Muscle layer of duodenum (tissue), 2 donors: ENCODE results near the gene NELL2.
"Not testable (repeated sequence)": the region's sequence is repeated elsewhere in the genome, so short reads cannot be mapped to it uniquely, and the experiment has no call there.

ENCODE experiments used
- H3K27ac ChIP-seq: one replicate; pipeline ENCODE4 v1.7.0; 2013; ENCODE audit warnings: mild to moderate bottlenecking, low read length
- H3K27me3 ChIP-seq: one replicate; pipeline ENCODE4 v1.7.0; 2013; ENCODE audit warnings: low read depth, mild to moderate bottlenecking, control low read depth, low read length
- H3K36me3 ChIP-seq, 2 donors: one replicate each; pipeline ENCODE4 v1.7.0; 2013; ENCODE audit warnings: low read length in 2 of 2, control low read depth in 1 of 2, mild to moderate bottlenecking in 1 of 2; ENCODE audit not compliant: insufficient read depth in 2 of 2, control insufficient read depth in 1 of 2
- H3K4me1 ChIP-seq, 2 donors: one replicate each; pipeline ENCODE4 v1.7.0; 2013; ENCODE audit warnings: low read length in 2 of 2, mild to moderate bottlenecking in 2 of 2, control low read depth in 1 of 2, moderate library complexity in 1 of 2; ENCODE audit not compliant: insufficient read depth in 2 of 2, control insufficient read depth in 1 of 2
- H3K4me3 ChIP-seq, 2 donors: one replicate each; pipeline ENCODE4 v1.7.0; 2013; ENCODE audit warnings: low read length in 2 of 2, low read depth in 1 of 2, mild to moderate bottlenecking in 1 of 2
- H3K9me3 ChIP-seq, 2 donors: one replicate each; pipeline ENCODE4 v1.7.0; 2013; ENCODE audit warnings: low read length in 2 of 2, control low read depth in 1 of 2, mild to moderate bottlenecking in 1 of 2; ENCODE audit not compliant: control insufficient read depth in 1 of 2
- donor health status: healthy.

The NELL2 gene

DNA sequence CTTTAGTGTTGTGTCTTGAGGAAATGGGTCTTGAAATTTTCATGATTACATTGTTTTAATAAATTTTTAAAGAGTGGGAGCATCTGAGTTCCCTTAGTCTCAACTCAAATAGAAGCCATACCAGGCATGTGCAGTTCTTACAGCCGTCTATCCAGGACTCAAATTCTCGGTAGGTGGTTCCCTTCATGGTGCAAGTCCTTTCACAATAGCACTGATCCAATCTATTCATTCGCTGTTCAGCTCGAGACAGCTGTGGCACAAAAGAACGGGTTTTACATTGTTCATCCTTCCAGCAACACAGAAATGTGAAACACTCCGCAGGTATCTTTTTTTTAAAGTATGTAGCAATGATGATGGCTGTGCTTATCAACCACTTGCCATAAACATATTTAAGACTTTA, 100.2 kb downstream of the NELL2 start:
- Histone ChIP-seq H3K4me1 (no peaks in the 10 kb centered on the region), H3K36me3 (no peaks in the 10 kb centered on the region), H3K27ac (no peak overlapping the region), H3K27me3 (no peaks in the 10 kb centered on the region), H3K4me3 (no peak overlapping the region), H3K9me3 (no peaks in the 10 kb centered on the region)

DNA sequence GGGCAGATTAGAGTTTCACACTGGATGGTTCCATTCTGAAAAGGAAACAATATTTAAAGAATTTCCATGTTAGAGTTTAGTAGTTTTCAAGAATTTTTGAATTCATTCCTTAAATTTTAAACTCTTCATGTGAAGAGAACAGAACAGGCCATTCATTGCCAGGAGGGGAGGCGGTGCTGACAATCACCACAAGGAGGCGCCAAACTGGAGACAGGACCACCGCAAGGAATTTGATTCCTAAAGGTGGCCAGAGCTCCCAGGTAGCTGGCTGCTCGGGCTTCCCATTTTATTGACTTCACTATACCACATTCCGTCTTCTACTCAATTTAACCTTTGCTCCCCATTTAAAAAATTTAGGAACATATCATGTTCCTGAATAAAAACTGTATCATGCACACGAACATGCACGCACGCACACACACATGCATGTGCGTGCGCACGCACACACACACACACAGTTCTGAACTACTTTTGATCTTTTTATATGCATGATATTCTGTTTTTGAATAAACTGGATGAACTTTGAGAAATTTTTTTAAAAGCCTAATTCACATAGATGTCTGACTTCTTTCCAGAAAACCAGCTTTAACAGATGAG, 101.2 kb downstream of the NELL2 start:
- Histone ChIP-seq H3K27me3 (no peaks in the 10 kb centered on the region), H3K27ac (no peak overlapping the region), H3K36me3 (no peaks in the 10 kb centered on the region), H3K4me1 (no peaks in the 10 kb centered on the region), H3K4me3 (no peak overlapping the region), H3K9me3 (no peaks in the 10 kb centered on the region)

DNA sequence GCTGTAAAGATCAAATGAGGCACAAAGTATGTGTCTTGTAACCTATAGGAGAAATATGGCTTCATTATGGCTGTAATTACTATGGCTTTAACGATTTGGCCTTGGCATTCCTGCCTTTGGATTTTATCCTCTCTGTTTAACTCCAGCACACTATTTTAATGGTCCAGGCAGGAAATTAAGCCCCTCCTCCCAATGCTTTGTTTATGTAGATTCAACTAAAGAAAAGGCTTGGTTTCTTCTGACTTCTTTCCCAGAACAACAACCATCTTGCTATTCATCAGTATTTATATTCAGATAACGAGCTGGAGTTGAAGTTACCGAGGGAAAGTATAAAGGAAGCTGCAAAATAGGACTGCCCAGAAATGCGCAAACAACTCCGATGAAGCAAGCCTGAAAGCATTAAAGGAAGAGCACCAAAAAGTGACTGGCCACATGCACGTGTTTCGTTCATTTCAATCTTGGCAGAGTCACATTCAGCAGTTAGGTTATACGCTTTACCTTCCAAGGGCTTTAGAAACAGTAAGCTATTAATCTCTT, 104.6 kb downstream of the NELL2 start:
- Histone ChIP-seq H3K27me3 (no peaks in the 10 kb centered on the region), H3K27ac (no peak overlapping the region), H3K36me3 (no peaks in the 10 kb centered on the region), H3K4me1 (no peaks in the 10 kb centered on the region), H3K9me3 (no peaks in the 10 kb centered on the region), H3K4me3 (no peak overlapping the region)

DNA sequence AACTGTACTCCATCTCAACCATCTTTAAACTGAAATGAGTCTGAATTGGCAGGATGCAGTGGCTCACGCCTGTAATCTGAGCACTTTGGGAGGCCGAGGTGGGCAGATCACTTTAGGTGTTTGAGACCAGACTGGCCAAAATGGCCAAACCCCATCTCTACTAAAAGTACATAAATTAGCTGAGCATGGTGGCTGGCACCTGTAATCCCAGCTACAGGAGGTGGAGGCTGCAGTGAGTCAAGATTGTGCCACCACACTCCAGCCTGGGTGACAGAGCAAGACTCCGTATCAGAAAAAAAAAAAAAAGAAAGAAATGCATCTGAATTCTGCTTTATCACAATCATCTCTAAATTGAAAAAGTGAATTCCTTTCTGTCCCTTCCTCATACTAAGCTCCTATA, 110.3 kb downstream of the NELL2 start:
- H3K27ac ChIP-seq = no peak overlapping the region
- H3K4me3 ChIP-seq = no peak overlapping the region
- H3K9me3 ChIP-seq = no peaks in the 10 kb centered on the region
- H3K4me1 ChIP-seq = no peaks in the 10 kb centered on the region
- H3K27me3 ChIP-seq = no peaks in the 10 kb centered on the region
- H3K36me3 ChIP-seq = no peaks in the 10 kb centered on the region

DNA sequence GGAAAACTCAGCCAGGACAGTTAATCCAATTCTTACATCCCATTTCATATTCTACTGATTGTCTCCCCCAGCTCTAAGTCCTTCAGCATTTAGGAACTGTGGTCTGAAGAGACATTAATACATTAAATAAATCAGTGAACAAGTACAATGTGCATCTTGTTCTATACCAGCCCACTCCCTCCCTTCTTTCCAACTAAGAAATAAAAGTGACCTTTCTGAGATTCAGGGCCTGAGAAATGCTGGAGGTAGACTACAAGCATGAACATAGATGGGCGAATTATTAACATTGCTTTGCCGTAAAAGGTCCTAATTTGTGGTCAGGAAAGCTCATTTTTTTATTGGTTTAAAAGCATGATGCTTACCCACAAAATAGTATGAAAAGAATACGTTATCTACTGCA, 113.1 kb downstream of the NELL2 start:
- no peak overlapping the region for H3K4me3 ChIP-seq
- no peaks in the 10 kb centered on the region for H3K9me3 ChIP-seq
- no peaks in the 10 kb centered on the region for H3K4me1 ChIP-seq
- no peaks in the 10 kb centered on the region for H3K36me3 ChIP-seq
- no peaks in the 10 kb centered on the region for H3K27me3 ChIP-seq
- H3K27ac ChIP-seq = no peak overlapping the region

DNA sequence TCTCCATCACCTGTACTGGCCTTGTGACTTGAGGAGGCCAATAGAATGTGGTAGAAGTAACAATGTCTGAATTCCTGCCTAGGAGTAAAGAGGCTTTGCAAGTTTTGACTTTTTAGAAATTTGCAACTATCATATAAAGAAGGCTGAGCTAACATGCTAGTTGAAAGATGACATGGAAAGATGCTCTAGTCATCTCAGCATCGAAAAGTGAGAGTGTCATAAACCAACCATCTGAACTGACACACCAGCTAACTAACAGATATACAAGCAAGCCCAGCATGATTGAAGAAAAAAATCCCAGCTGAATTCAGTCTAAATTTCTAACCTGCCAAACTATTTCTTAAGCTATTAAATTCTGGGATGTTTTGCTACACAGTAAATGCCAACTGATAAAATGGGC, 116.8 kb downstream of the NELL2 start:
- H3K4me1 ChIP-seq = no peaks in the 10 kb centered on the region
- H3K27ac ChIP-seq = no peak overlapping the region
- H3K36me3 ChIP-seq = no peaks in the 10 kb centered on the region
- H3K9me3 ChIP-seq = no peaks in the 10 kb centered on the region
- no peaks in the 10 kb centered on the region for H3K27me3 ChIP-seq
- H3K4me3 ChIP-seq = no peak overlapping the region

DNA sequence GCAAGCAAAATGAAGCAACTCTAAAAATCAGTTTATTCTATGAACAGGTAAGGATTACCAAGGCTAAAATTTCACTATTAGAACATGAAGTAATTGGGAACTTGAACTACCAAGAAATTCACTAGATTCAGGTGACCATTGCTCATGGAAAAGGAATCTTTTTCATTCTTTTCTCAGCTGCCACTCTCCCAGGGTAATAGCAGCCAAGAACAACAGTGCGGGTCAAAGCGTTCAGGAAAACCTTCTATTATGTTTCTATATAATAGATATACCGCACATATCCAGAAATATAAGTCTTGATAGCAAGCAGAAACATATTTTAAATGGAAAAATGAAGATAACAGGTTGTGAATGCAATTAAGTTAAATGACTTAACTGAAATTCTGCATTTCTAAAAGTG, 125.6 kb downstream of the NELL2 start:
- no peaks in the 10 kb centered on the region for H3K4me1 ChIP-seq
- H3K27ac ChIP-seq = no peak overlapping the region
- no peak overlapping the region for H3K4me3 ChIP-seq
- H3K9me3 ChIP-seq = no peaks in the 10 kb centered on the region
- H3K27me3 ChIP-seq = no peaks in the 10 kb centered on the region
- H3K36me3 ChIP-seq = no peaks in the 10 kb centered on the region

DNA sequence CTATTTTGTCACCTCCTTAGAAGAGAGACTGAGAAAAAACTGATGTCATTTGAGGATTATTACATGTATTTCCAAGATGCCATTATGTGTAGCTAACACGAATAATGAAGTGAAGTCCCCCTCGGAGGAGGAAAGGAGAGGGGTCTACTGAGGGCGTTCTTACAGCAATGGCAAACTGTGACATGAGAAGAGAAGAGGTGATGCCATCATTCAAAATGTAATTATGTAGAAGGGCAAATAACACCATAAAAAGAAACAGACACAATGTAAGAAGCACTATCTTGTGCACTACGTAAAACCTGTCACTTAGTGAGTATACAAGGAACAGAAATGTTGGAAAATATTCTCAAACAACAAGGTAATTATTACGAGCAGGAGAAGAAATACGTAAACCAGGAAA, 126.5 kb downstream of the NELL2 start:
- Histone ChIP-seq H3K9me3 (no peaks in the 10 kb centered on the region), H3K27ac (no peak overlapping the region), H3K4me3 (no peak overlapping the region), H3K27me3 (no peaks in the 10 kb centered on the region), H3K4me1 (no peaks in the 10 kb centered on the region), H3K36me3 (no peaks in the 10 kb centered on the region)

DNA sequence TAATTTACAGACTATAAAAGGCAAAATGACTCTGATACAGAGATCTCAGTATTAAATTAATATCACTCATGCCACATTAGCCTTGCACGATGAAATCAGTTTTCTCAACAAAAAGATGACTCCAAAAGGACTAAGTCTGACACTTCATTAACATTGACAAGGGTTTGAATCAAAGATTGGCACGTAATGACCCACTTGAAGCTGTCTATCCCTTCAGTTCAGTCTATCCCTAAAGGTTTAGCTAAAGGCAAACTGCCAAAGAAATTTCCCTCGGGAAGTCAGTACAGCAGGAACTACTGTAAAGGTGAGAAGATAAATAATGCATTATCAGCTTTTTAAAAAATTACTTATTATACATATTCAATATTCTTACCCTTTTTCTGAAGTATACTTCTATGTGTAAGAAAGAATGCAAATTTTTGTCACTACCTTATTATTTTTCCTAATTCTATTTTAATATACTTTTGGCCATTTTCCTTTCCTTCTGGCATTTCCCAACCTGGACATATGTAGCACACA, 127.1 kb downstream of the NELL2 start:
- no peaks in the 10 kb centered on the region for H3K36me3 ChIP-seq
- H3K27ac ChIP-seq = no peak overlapping the region
- H3K4me3 ChIP-seq = no peak overlapping the region
- no peaks in the 10 kb centered on the region for H3K27me3 ChIP-seq
- H3K9me3 ChIP-seq = no peaks in the 10 kb centered on the region
- no peaks in the 10 kb centered on the region for H3K4me1 ChIP-seq

DNA sequence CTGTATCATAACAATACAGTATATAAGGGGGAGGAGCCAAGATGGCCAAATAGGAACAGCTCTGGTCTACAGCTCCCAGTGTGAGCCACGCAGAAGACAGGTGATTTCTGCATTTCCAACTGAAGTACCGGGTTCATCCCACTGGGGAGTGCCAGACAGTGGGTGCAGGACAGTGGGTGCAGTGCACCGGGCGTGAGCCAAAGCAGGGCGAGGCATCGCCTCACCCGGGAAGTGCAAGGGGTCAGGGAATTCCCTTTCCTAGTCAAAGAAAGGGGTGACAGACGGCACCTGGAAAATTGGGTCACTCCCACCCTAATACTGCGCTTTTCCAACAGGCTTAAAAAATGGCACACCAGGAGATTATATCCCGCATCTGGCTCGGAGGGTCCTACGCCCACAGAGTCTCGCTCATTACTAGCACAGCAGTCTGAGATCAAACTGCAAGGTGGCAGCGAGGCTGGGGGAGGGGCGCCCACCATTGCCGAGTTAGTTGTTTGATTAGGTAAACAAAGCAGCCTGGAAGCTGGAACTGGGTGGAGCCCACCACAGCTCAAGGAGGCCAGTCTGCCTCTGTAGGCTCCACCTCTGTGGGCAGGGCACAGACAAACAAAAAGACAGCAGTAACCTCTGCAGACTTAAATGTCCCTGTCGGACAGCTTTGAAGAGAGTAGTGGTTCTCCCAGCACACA, 134.7 kb downstream of the NELL2 start:
- H3K36me3 ChIP-seq, H3K27ac ChIP-seq, H3K9me3 ChIP-seq, H3K4me3 ChIP-seq, H3K4me1 ChIP-seq, H3K27me3 ChIP-seq: not testable (repeated sequence)

DNA sequence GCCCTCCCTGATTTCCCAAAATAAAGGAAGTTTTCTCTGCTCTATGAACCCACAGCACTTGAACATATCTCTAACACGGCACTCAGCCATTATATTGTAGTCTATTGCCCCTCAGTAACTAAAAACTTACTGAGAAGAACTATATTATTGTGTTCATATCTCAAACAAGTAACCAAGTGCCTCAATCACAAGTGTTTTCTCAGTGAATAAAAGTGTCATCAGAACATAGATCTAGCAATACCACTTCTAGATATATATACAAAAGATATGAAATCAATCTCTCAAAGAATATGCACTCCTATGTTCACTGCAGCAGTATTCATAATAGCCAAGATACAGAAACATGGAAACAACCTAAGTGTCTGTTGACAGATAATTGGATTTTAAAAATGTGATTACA, 138.1 kb downstream of the NELL2 start:
- Histone ChIP-seq H3K27me3 (no peaks in the 10 kb centered on the region), H3K9me3 (peaks cover 0 to 3% of the 10 kb centered on the region in 2 donors), H3K4me3 (no peak overlapping the region), H3K4me1 (no peaks in the 10 kb centered on the region), H3K27ac (no peak overlapping the region), H3K36me3 (no peaks in the 10 kb centered on the region)

DNA sequence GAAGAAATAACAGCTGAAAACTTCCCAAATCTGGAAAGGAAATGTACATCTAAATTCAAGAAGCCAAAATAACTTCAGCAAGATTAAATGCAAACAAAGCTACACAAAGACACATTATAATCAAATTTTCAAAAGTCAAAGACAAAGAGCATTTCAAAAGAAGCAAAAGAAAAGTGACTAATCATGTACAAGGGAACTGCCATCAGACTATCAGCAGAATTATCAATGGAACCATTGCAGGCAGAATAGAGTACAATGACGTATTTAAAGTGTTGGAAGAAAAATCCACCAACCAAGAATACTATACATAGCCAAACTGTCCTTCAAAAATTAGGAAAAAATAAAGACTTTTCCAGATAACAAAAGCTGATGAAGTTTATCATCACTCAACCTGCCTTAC, 147.5 kb downstream of the NELL2 start:
- Histone ChIP-seq H3K27me3 (no peaks in the 10 kb centered on the region), H3K4me1 (no peaks in the 10 kb centered on the region), H3K36me3 (no peaks in the 10 kb centered on the region), H3K9me3 (peaks cover 0 to 20% of the 10 kb centered on the region in 2 donors), H3K4me3 (no peak overlapping the region), H3K27ac (no peak overlapping the region)
